ENCODE measurements around the gene SPECC1L.

DNA sequence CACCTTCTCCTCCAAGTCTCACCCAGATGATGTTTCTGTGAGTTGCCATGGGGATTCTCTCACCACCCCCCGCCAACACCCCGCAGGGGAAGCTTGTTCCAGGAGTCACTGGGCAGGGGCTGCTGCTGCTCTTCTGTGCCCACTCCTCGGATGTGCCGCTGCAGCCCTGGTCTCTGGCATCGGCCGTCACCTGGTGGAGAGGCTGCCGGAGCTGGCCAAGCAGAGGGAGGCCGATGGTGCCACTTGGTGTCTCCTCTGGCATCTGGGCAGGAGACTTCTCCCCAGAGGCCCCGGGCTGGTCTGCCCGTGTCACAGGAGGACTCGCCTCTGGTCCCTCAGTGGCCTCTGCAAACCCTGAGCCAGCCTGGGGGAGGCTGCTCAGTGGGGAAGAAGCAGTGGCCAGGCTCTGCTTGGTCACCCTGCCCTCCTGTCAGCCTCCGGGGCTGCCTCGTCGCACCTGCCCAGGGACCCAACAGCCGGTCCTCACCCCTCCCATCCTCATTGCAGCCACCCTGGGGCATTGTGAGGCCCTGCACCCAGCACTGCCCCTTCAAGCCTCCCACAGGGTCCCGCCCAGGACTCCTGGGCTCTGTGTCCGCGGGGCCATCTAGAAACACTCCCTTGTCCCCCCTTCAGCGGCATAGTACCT lies 156.3 kb downstream of the SPECC1L start:
- TF ChIP-seq, protein P1, sequence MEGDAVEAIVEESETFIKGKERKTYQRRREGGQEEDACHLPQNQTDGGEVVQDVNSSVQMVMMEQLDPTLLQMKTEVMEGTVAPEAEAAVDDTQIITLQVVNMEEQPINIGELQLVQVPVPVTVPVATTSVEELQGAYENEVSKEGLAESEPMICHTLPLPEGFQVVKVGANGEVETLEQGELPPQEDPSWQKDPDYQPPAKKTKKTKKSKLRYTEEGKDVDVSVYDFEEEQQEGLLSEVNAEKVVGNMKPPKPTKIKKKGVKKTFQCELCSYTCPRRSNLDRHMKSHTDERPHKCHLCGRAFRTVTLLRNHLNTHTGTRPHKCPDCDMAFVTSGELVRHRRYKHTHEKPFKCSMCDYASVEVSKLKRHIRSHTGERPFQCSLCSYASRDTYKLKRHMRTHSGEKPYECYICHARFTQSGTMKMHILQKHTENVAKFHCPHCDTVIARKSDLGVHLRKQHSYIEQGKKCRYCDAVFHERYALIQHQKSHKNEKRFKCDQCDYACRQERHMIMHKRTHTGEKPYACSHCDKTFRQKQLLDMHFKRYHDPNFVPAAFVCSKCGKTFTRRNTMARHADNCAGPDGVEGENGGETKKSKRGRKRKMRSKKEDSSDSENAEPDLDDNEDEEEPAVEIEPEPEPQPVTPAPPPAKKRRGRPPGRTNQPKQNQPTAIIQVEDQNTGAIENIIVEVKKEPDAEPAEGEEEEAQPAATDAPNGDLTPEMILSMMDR (IDR thresholded peaks at IDR 0.05): no peak
- no peak for TF ChIP-seq EP300 (IDR thresholded peaks at IDR 0.05)
